Posterior vena cava (tissue), 2 donors: Measurements from ENCODE around the gene MORC3. TPM values are rescaled to one million over a fixed set of nuclear protein-coding genes. Genes with fewer than 3 reads are reported as not detected.

Experiments
- DNase-seq: peaks from one replicate; pipeline ENCODE4 v3.0.0-alpha.2; 2020; ENCODE audit warnings: low spot score
- intact Hi-C, 2 donors: fragments of 100-400 bp; cut with DNase I; formaldehyde crosslinking; loops; one replicate each; pipeline versions ENCODE4 v1.14.1 to v1.14.2; 2022 to 2023
- total RNA-seq, 2 donors: library from RNA; stranded (reverse); fragmentation: NEBNext Ultra II Directional; extraction: Animal tissue kit (Norgen Biotek cat#: 25700); gene quantifications; one replicate each; pipeline ENCODE4 v1.2.1, GENCODE V29; 2021
- donor health status: DM: yes; HTN: yes; CAD: no.
- donor health status: DM: yes; HTN: yes; CAD: no.

MORC3 gene
- total RNA-seq, 2 donors from 2014 or later: 32.7 to 39.3 TPM

DNA sequence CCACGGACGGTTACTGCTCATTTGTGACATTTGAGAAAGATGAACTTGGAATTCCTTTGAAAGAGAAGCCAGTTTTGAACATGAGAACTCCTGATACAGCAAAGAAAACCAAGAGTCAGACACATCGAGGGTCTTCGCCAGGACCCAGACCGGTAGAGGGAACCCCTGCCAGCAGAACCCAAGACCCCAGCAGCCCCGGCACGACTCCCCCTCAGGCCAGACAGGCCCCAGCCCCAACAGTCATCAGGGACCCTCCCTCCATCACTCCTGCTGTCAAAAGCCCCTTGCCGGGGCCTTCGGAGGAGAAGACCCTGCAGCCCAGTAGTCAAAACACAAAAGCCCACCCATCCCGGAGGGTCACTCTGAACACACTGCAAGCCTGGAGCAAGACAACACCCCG, 92.9 kb downstream of the MORC3 start:
- no peak for DNase-seq
- intact Hi-C loops: loop anchor here in 1 of 2 donors (5.0 to 10.0 kb wide), 2 partner anchors 512 to 1481 kb away; no protein-coding TSS in a partner anchor

DNA sequence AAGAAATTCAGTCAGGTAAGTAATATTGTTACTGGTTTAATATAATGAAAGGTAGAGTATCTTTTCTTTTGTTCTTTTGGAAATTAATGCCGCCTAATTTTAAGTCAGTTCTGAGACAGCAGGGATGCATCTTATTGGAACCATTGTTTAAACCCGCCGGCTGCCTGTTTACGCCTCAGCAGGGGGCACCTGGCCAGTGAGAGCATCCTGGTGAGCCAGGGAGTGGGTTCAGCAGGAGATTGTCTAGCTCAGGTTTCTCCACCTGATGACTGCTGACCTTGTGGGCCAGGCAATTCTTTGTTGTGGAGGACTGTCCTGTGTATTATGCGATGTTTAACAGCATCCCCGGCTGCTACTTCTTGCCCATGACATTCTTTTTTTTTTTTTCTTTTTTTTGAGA, 95.4 kb downstream of the MORC3 start:
- no peak for DNase-seq
- intact Hi-C loops: loop anchor here in 1 of 2 donors (10.0 kb wide), 1 partner anchor 509 kb away; no protein-coding TSS in a partner anchor

DNA sequence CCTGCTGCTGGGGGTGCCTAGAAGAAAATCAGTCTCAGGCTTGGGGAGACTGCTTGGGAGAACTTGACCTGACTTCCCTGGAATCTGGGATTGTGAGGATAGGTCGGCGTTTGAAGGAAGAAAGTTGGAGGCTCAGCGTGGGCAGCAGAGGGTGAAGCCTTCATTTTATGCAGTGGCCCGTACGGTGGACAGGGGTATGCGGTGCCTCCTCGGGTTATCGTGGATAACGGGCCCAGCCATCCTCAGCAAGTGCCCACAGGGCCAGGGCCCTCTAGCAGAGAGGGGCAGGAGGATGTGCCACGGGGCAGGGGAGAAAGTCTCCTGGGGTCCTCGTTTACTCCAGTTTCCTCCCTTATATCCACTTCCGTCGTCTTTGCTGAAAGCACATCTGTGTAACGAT, 99.2 kb downstream of the MORC3 start:
- intact Hi-C loops: loop anchor here in 1 of 2 donors (10.0 kb wide), 1 partner anchor 506 kb away; no protein-coding TSS in a partner anchor
- peak; percentile 73 for DNase-seq

DNA sequence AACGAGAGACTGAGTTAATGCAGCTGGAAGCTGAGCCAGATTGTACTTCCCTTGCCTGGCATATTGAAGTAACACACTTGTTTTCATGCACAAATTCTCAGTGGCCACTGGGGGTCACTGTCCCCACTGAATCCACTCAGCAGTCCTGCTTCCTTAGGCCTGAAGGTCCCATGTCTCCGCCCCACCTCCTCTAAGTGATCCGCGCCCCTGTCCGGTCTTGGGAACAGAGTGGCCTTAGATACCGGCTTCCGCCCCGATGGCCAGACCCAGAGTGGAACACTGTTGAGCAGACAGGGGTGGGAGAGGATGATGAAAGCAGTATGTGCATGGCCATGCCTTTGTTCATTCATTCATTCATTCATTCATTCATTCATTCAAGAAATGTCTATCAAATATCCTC, 100.0 kb downstream of the MORC3 start:
- DNase-seq: peak; percentile 94
- intact Hi-C loops: loop anchor here (10.0 kb wide), 1 partner anchor 505 kb away; no protein-coding TSS in a partner anchor

DNA sequence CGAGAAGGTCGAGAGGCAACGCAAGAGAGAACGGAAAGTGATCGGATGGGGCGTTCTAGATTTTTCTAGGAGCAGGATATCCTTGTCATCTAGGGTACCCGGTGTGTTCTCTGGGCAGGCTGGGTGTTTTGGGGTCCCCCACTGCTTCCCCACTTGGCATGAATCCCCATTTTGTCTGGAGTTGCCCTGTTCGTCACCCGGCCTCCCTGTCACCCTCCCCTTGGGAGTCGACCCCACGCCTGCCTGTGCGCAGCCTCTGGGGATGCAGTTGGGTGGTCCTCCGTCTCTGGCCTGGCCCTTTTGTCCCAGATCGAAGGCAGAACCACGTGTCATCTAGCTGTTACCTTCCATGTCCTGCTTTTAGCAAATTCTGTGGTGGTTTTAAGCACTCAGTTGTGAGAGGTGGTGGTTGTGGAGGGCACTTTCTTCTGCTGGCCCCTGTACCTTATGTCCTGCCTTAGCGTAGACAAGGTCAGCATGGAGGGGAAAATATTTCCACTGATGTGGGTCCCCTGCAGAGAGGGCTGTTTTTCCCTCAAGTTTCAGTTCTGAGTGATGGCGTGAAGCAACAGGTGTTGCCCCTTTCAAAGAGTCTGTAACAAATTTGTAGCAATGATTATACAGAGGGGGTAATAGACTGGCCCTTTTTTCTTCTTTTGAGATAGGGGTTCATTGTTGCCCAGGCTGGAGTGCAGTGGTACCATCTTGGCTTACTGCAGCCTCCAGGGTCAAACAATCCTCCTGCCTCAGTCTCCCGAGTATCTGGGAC, 100.8 kb downstream of the MORC3 start:
- peak; percentile 58 for DNase-seq

DNA sequence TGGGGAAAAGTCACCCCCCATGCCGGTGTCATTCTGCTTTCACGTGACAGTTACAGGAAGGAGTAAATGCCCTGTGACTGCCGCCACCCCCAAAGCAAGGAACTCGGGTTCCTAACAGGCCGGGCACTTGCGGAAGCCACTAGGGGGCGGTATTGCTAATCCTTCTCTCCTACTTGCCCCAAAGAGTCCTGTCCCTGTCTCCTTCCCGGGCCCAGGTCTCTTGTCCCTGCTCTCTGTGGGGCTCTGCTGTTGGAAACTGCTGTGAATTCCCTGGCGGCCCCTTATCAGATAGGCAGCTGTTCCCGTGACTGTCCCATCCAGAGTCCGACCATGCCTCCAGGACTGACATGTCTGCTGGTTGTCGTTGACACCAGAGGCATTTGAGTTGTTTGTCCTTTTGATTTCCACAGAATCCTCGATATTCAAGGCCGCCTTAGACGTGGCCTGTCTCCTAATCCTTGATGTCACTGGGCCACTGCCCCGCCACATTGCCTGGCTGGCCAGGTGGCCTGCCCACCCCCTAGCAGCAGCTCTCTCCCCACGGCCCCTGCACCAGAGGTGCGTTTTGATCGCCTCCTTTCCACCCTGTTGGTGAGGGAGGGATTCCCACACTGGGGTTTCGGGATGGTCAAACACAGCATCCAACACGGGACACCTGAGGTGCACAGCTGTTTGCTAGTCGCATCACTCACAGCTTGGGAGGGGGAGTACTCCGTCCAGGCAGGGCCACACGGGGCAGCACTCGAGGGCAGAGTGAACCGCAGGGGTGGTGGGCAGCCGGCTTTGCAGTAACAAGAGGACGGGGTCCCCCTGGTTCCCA, 102.5 kb downstream of the MORC3 start:
- peak; percentile 79 for DNase-seq
- intact Hi-C loops: loop anchor here in 1 of 2 donors (10.0 kb wide), 1 partner anchor 502 kb away; no protein-coding TSS in a partner anchor

More for the DNA sequence above, 100.8 kb downstream of the MORC3 start:
- intact Hi-C loops: loop anchor here in 1 of 2 donors (10.0 kb wide), 1 partner anchor 504 kb away; no protein-coding TSS in a partner anchor

DNA sequence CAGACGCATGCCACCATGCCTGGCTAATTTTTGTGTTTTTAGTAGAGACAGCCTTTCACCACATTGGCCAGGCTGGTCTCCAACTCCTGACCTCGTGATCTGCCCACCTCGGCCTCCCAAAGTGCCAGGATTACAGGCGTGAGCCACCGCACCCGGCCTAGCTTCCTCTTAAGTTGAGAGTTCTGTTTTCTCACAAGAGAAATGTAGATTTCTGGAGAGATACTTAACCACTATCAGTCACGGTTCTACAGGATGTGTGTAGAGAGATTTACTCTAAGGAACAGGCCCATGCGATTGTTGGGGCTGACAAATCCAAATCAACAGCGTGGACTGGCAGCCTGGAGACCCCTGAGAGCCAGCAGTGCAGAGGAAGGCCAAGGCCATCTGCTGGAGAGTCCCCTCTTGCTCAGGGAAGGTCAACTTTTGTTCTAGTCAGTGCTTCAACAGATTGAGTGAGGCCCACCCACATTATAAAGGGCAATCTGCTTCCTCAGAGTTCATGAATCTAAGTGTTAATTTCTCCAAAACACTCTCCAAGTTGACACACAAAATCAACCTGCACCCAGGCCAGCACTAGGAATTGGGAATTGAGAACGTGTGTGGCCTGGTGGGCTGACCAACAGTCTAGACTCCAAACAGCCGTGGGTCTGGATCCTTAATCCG, 103.9 kb downstream of the MORC3 start:
- peak; percentile 38 for DNase-seq
- intact Hi-C loops: loop anchor here in 1 of 2 donors (10.0 kb wide), 1 partner anchor 501 kb away; no protein-coding TSS in a partner anchor

DNA sequence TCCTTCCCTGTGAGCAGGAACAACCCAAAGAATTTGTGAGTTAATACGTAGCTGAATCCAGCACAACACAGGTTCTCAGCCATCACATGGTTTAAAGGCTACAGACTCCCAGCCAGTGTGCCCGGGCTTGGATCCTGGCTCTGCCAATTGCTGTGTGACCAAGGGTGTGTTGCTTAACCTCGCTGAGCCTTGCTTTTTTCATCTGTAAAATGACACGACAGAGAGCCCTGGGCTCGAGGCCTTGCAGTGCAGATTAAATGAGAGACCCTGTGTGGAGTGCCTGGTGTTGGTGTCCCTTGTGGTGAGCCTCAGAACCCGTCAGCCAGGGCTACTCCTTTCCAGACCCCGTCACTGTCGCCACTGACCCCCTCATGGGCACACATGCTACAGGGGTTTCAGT, 104.6 kb downstream of the MORC3 start:
- DNase-seq: peak; percentile 51
- intact Hi-C loops: loop anchor here in 1 of 2 donors (10.0 kb wide), 1 partner anchor 500 kb away; no protein-coding TSS in a partner anchor

DNA sequence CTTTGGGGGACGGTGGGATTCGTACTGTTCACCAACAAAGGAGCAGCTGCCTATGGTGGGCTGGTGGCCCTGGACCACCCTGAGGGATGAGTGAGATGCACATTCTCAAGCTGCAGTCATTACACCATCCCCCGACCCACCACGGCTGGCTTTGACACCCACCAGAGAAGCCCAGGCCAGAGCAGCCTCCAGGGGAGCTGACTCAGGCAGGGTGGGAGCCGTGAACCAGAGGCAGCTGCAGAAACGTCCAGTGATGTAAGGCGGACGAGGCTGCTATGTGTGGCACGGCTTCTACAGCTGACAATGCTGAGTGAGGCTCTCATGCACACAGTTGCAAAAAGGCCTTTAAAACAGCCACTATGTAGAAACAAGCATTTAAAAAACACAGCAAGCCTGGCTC, 105.3 kb downstream of the MORC3 start:
- intact Hi-C loops: loop anchor here (1.0 to 10.0 kb wide), 2 partner anchors 23 to 500 kb away; no protein-coding TSS in a partner anchor
- DNase-seq: peak; percentile 74

Other genes with a start within 250 kb of the MORC3 start
- 10 to 100 TPM; 12.2 to 12.5 TPM for gene CBR3, start 185.1 kb upstream of the MORC3 start, total RNA-seq
- 10 to 100 TPM; 12.4 to 17.2 TPM for gene DOP1B, start 163.4 kb upstream of the MORC3 start, total RNA-seq
- 1 to 10 TPM; 1.2 to 1.9 TPM for gene CHAF1B, start 65.2 kb downstream of the MORC3 start, total RNA-seq
- under 1 TPM in 1 of 2 donors, not detected in 1; 0.14 TPM for gene CLDN14, start 159.9 kb downstream of the MORC3 start, total RNA-seq